ENCODE data around the gene LPAR1. TPM values are rescaled to one million over a fixed set of nuclear protein-coding genes. Genes with fewer than 3 reads are reported as not detected.

The LPAR1 gene
- total and polyA plus RNA-seq, 10 of the 15 experiments (the other 5 are each of a cell fraction or from before 2014, with no cell fraction given), result 3.3 to 12.9 (median 8.4) TPM

GRCh38 chr9:110940951-110941557, 97.2 kb downstream of the LPAR1 start (continued):
- no peak for TF ChIP-seq ZNF274 (IDR thresholded peaks at IDR 0.05; ENCODE audit: insufficient read depth, insufficient read length)
- TF ChIP-seq CUX1 (IDR thresholded peaks at IDR 0.05; ENCODE audit: insufficient replicate concordance, low read depth, low read length), result no peak

- Histone ChIP-seq H3K9ac (ENCODE audit: control insufficient read depth, insufficient read depth, low read length) (no peak overlapping the region), H3K27me3 (replicated peaks in 1 of 2; ENCODE audit: control insufficient read depth in 2 of 2, insufficient read depth in 2 of 2, low read length in 1 of 2) (no peaks in the 10 kb centered on the region), H2AFZ (ENCODE audit: control insufficient read depth, low read depth, low read length) (no peak overlapping the region), H3K79me2 (ENCODE audit: control insufficient read depth, insufficient read depth, low read length) (no peaks in the 10 kb centered on the region), H3K4me1 (ENCODE audit: control insufficient read depth, insufficient read depth, low read length) (no peaks in the 10 kb centered on the region), H3K4me3 (no peak overlapping the region), H4K20me1 (ENCODE audit: control insufficient read depth, insufficient read depth) (no peaks in the 10 kb centered on the region), H3K9me3 (replicated peaks; ENCODE audit: control insufficient read depth, insufficient read depth, low read length) (peaks cover 2% of the 10 kb centered on the region; the same call in 2 of the 3 replicates), H3K27ac (ENCODE audit: control insufficient read depth, insufficient read depth) (no peak overlapping the region), H3K4me2 (ENCODE audit: control insufficient read depth, insufficient read depth) (no peak overlapping the region), H3K36me3 (ENCODE audit: control insufficient read depth in 2 of 2, insufficient read depth in 2 of 2, low read length in 1 of 2) (no peaks in the 10 kb centered on the region)
- 36% methylated on average over 1 of the region's 1 CpG for WGBS (ENCODE audit: insufficient coverage, insufficient replicate concordance, low lambda C conversion rate, missing lambda C conversion rate)
- no peak for FAIRE-seq
- ATAC-seq, result no peak
- in situ Hi-C loops (cut with MboI) (no loop called here), intact Hi-C loops (cut with micrococcal nuclease; ENCODE audit: unreplicated experiment) (no loop called here)
- CTCF ChIA-PET, result interaction anchor here (1.0 kb wide), 1 partner anchor 9 kb away, joined by 3 read pairs; no protein-coding TSS in a partner anchor
- RAD21 ChIA-PET (ENCODE audit: unreplicated experiment), result no interaction called here
- BruUV-seq (replicated peaks), result no TSS peak
- DNase-seq (ENCODE audit: low read depth, low spot score), result no peak
- SMC1A ChIA-PET (ENCODE audit: uncharacterized antibody, unreplicated experiment), result interaction anchor here (1.2 kb wide), 1 partner anchor 12 kb away, joined by 4 read pairs; no protein-coding TSS in a partner anchor
- POLR2A ChIA-PET, result no interaction called here
- TF ChIP-seq YBX1 (IDR thresholded peaks at IDR 0.05) (no peak), PRDM15 (CRISPR knock-in tag; IDR thresholded peaks at IDR 0.05) (no peak), FOXK2 (IDR thresholded peaks at IDR 0.05) (no peak), TCF3 (IDR thresholded peaks at IDR 0.05; ENCODE audit: borderline replicate concordance, insufficient read depth, low read depth, low read length) (no peak), CHD4 (IDR thresholded peaks at IDR 0.05) (no peak), ZBTB11 (CRISPR knock-in tag; IDR thresholded peaks at IDR 0.05) (no peak), CREM (IDR thresholded peaks at IDR 0.05; ENCODE audit: low read depth) (no peak), FOXM1 (IDR thresholded peaks at IDR 0.05; ENCODE audit: low read depth, low read length) (no peak)
Observed at GRCh38 chr9:110939573-110939972, 98.7 kb downstream of the LPAR1 start.

All from GM12878 (cell line).